Posterior cingulate gyrus (tissue), 11 donors: ENCODE results near the gene ACY1.

Experiments
- DNase-seq, 10 donors: peaks; one replicate each; pipeline versions ENCODE4 v3.0.0 to v3.0.0-alpha.2; 2020 to 2021; ENCODE audit warnings: mixed read lengths in 3 of 10
- intact Hi-C: fragments of 100-400 bp; cut with DNase I; formaldehyde crosslinking; loops from one replicate; pipeline ENCODE4 v1.15.1; 2023

The ACY1 gene

DNA sequence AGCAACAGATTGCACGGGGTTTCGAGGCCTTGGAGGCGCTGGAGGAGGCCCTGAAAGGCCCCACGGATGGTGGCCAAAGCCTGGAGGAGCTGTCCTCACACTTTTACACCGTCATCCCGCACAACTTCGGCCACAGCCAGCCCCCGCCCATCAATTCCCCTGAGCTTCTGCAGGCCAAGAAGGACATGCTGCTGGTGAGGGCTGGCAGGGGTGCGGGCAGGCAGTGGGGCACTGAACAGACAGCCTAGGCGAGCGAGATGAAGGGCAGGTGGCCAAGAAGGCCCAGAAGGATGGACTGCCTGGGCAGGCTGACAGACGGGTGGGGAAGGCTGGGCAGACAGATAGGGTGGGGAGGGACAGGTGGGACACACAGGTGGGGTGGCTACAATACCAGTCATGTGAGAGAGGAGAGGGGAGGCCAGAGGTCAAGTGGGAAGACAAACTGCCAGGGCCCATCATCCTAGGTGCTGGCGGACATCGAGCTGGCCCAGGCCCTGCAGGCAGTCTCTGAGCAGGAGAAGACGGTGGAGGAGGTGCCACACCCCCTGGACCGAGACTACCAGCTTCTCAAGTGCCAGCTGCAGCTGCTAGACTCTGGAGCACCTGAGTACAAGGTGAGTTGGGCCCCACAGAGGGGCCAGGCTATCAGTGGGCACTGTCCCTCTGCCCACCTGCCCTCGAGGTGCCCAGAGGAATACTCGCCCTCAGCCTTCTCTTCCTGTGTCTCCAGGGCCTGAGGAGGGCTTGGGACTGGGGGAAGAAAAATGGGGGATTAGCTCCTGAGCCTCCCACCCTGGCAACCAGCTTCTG, 38.1 kb upstream of the ACY1 start:
- intact Hi-C loops: no loop called here
- DNase-seq: peak in 4 of 10 donors; percentile 19 to 77 (median 55)

DNA sequence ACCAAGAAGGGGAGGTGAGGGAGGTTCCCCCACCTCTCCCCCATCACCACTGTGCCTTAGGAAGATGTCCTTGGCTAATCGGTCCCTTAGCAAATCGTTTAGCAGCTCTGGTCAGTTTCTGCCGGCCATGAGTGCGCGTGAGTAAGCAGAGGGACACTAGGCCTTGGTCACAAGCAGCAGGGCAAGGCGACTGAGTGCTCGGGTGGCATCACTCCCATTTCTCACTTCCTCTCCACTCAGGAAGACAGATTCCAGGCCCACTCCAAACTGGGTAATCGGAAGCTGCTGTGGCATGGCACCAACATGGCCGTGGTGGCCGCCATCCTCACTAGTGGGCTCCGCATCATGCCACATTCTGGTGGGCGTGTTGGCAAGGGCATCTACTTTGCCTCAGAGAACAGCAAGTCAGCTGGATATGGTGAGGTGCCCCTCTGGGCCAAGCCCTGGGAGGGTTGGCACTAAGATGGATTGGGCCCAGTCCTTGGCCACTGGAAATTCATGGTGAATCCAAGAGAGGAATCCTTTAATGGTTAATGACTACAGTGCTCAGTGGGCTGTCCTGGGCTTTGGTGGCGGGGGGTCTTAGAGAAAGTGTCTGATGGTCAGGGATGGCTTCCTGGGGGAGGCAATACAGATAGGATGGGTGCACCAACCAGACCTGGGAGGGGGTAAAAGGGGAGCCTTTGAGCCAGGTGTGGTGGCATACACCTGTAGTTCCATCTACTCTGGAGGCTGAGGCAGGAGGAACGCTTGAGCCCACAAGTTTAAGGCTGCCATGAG, 37.2 kb upstream of the ACY1 start:
- intact Hi-C loops: no loop called here
- peak in 4 of 10 donors; percentile 2 to 61 (median 58) for DNase-seq

DNA sequence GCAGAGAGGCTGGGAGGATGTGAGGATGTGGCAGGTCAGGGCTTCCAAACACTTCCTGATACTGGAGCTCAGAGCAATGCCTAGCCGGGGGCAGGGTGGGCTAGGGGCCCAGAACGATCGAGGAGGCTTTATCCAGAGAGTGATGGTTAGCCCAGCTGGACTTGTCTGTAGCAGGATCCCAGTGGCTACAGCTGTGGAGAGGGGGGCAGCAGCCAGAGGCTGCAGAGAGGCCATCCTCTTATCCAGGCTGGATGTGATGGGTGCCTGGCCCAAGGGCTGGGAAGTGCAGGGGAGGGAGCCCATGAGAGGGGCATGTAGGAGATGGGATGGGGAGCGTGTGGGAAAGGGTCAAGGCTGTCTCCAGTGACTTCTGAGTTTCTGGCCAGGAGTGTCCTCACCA, 36.5 kb upstream of the ACY1 start:
- intact Hi-C loops: no loop called here
- peak in 3 of 10 donors; percentile 1 to 47 (median 9) for DNase-seq

DNA sequence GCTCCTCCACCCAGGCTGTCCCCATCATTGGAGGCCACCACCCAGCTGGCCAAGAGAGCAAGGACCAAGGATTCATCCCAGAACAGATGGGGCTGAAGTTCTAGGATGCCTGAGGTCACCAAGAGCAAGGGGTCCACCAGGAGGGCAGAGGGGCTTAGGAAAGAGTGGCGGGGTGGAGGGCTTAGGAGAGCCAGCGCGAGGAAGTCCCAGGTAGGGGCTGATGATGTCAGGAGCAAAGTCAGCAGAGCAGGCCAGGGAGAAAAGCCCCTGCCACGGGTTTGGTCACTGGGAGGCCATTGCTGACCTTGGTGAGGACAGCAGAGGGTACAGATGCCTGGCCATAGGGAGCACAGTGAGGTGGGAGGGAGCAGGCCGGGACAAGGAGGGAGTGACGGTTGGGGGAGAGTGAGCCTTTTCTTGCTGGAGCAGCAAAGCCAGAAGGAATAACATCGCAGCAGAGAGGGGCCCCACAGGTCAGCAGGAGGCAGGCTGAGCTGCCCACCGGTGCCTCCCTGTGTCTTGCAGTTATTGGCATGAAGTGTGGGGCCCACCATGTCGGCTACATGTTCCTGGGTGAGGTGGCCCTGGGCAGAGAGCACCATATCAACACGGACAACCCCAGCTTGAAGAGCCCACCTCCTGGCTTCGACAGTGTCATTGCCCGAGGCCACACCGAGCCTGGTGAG, 36.0 kb upstream of the ACY1 start:
- peak in 4 of 10 donors; percentile 16 to 77 (median 57) for DNase-seq
- intact Hi-C loops: no loop called here

DNA sequence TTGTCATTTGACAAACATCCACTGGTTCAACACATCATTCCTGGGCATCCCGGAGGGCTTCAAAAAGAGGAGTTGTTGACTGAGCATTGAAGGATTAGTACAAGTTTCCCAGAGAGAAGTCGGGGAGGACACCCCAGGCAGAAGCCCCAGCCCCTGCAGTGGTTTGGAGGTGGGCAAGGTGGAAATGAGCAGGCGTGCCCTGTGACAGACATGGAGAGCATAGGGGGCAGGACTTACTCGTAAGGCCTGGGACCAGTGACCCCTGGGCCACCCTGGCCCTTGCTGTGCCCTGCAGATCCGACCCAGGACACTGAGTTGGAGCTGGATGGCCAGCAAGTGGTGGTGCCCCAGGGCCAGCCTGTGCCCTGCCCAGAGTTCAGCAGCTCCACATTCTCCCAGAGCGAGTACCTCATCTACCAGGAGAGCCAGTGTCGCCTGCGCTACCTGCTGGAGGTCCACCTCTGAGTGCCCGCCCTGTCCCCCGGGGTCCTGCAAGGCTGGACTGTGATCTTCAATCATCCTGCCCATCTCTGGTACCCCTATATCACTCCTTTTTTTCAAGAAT, 35.2 kb upstream of the ACY1 start:
- intact Hi-C loops: no loop called here
- DNase-seq: peak in 4 of 10 donors; percentile 16 to 74 (median 50)

- intact Hi-C loops: no loop called here
- DNase-seq: peak in 3 of 10 donors; percentile 9 to 62 (median 25)
Measured at GRCh38 chr3:51949121-51949520, 34.2 kb upstream of the ACY1 start.

GRCh38 chr3:51950899-51951298, 32.4 kb upstream of the ACY1 start:
- intact Hi-C loops: no loop called here
- DNase-seq: peak in 2 of 10 donors; percentile 4 to 10

GRCh38 chr3:51953445-51953844, 29.9 kb upstream of the ACY1 start:
- no peak for DNase-seq
- intact Hi-C loops: no loop called here

- DNase-seq: no peak
- intact Hi-C loops: no loop called here
Measured at GRCh38 chr3:51954105-51954504, 29.2 kb upstream of the ACY1 start.

- intact Hi-C loops: no loop called here
- no peak for DNase-seq
Measured at GRCh38 chr3:51954713-51955112, 28.6 kb upstream of the ACY1 start.

- peak; percentile 68 to 98 (median 82) for DNase-seq
- intact Hi-C loops: no loop called here
Measured at GRCh38 chr3:51955175-51955892, 28.0 kb upstream of the ACY1 start, which contains the start of gene GPR62. TSS of gene GPR62 (plus strand) at chr3:51955381. CDS start at chr3:51955653, 272 bp downstream.

- intact Hi-C loops: no loop called here
- DNase-seq: peak in 9 of 10 donors; percentile 35 to 93 (median 45)
Measured at GRCh38 chr3:51955893-51956770, 27.2 kb upstream of the ACY1 start.

- DNase-seq: peak in 2 of 10 donors; percentile 52 to 55
- intact Hi-C loops: no loop called here
Measured at GRCh38 chr3:51957520-51958205, 25.7 kb upstream of the ACY1 start.

- intact Hi-C loops: no loop called here
- peak in 2 of 10 donors; percentile 52 to 79 for DNase-seq
Measured at GRCh38 chr3:51958603-51959521, 24.5 kb upstream of the ACY1 start.

DNA sequence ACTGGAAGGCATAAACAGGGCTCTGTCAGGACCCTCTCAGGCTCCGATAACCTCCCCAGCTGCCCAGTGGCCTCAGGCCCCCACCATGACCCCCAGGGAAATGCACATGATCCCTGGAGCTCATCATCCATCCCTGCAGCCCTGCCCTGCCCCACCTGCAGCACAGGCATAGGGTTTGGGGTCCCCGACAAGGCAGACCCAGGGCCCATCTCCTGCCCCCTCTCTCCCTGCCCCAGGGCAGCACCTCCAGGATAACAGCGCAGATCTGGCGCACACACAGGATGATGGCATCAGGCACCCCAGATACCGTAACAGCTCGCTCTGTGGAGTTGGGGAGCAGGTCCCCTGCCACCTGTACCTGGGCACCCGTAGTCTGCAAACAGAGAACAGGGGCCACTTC, 23.7 kb upstream of the ACY1 start:
- DNase-seq: peak in 1 of 10 donors; percentile 38
- intact Hi-C loops: no loop called here

DNA sequence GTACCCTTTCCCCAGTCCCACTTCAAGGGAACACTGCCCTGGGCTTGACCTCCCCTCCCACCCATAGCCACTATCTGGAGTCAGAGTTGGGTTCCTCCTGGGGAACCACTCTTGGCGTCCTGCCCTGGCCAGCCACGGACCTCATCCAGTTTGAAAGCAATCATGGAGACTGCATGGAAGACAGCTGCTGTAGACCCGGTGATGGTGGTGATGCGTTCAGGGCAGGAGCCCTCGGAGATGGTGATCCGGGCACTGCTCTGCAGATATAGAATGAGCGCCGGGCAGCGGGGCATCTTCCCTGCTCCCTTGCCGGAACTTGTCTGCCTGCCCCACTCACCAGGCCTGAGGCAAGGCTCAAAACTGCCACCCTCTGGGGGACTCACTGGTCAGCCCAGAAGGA, 22.9 kb upstream of the ACY1 start:
- intact Hi-C loops: no loop called here
- DNase-seq: peak in 2 of 10 donors; percentile 61

GRCh38 chr3:51961011-51961410, 22.3 kb upstream of the ACY1 start:
- intact Hi-C loops: no loop called here
- peak in 3 of 10 donors; percentile 65 to 80 (median 79) for DNase-seq
